ENCODE results near the gene SLC15A3.

Gene SLC15A3

GRCh38 chr11:60891103-60891741 lies 60.8 kb downstream of the SLC15A3 start:
- H3K4me3 ChIP-seq (ENCODE audit: low read length), result no peak overlapping the region
- DNase-seq (ENCODE audit: low read depth), result no peak
- TF ChIP-seq, protein P1, sequence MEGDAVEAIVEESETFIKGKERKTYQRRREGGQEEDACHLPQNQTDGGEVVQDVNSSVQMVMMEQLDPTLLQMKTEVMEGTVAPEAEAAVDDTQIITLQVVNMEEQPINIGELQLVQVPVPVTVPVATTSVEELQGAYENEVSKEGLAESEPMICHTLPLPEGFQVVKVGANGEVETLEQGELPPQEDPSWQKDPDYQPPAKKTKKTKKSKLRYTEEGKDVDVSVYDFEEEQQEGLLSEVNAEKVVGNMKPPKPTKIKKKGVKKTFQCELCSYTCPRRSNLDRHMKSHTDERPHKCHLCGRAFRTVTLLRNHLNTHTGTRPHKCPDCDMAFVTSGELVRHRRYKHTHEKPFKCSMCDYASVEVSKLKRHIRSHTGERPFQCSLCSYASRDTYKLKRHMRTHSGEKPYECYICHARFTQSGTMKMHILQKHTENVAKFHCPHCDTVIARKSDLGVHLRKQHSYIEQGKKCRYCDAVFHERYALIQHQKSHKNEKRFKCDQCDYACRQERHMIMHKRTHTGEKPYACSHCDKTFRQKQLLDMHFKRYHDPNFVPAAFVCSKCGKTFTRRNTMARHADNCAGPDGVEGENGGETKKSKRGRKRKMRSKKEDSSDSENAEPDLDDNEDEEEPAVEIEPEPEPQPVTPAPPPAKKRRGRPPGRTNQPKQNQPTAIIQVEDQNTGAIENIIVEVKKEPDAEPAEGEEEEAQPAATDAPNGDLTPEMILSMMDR (conservative IDR thresholded peaks at IDR 0.05; ENCODE audit: low read length), result no peak

- H3K4me3 ChIP-seq (ENCODE audit: low read length), result no peak overlapping the region
- TF ChIP-seq, protein P1 (conservative IDR thresholded peaks at IDR 0.05; ENCODE audit: low read length), result no peak
- no peak for DNase-seq (ENCODE audit: low read depth)
Measured at GRCh38 chr11:60890696-60891095, 61.3 kb downstream of the SLC15A3 start.

DNA sequence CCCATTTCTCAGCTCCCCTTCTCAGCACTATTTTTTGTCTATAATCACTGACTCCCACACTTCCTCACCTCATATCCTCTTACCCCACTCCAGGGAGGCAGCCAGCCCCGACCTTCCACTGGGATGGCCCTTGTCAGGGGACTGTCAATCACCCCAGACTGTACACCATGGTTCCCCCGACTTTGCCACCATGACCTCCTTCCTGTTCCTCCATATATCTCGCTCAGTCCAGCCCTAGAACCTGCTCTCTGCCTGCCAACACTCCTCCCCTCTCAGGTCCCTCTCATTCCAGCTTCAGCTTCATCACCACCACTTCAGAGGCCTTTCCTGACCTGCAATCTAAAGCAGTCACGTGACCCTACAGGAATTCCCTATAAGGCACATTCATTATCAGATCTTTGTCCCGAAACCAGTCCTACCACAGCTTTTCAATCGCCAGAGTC lies 62.1 kb downstream of the SLC15A3 start:
- no peak overlapping the region for H3K4me3 ChIP-seq (ENCODE audit: low read length)
- TF ChIP-seq, protein P1 (conservative IDR thresholded peaks at IDR 0.05; ENCODE audit: low read length), result no peak
- DNase-seq (ENCODE audit: low read depth), result no peak

DNA sequence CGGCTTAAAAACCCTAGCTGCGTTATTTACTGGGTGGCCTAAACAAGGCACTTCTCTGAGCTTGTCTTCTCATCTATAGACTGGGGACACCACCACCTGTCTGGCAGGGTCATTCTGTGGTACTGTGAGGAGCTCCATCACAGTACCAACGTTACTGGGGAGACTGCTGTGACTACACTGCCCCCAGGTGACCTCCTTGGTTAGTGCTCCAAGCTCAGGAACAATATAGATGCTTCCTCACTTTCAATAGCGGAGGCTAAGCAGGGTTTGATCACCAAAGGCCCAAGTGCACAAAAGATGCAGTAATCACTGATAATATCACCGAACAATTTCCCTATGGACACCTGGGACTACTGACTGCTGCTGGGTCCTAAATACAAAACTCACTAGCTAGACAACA lies 64.4 kb downstream of the SLC15A3 start:
- TF ChIP-seq, protein P1 (conservative IDR thresholded peaks at IDR 0.05; ENCODE audit: low read length), result peak; percentile 74
- no peak overlapping the region for H3K4me3 ChIP-seq (ENCODE audit: low read length)
- DNase-seq (ENCODE audit: low read depth), result peak; percentile 41

Data from AG10803 (cell line).